Measurements from ENCODE around the gene CFAP45.

CFAP45 gene

DNA sequence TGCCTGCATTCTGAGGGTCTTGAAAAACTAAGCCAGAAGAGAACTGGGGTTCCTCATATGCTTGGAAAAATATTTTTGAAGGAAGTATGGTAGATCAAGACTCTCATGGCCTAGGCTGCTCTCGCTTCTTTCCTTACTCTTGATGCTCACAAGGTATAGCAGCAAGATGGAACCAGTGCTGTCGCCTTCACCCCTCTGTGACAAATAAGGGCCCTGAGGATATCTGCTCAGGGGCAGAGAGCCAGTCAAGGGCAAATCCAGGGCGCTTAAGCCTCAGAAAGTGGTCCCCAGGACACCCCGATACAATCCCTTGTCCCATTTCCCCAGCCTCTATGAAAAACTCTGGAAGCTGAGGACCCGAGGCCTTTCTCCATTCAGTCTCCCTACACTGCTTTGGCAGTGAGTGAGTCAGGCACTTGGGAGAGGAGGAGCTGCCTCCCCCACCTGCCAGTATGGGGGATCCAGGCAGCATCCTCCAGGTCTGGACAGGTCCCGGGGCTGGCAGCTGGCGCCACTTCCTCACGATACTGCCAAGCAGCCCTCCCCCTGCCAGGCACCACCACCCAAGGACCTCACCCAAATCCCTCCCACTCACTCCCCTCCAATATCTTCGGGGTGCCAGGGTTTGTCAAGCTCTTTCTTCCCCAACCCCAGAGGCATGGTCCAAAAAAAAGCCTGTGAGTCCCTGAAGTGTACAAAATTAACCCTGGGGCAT, 44.1 kb upstream of the CFAP45 start:
- no peak overlapping the region for H2AFZ ChIP-seq (ENCODE audit: low read length)
- H3K9ac ChIP-seq (ENCODE audit: low read length) = no peak overlapping the region
- no peak overlapping the region for H3K4me3 ChIP-seq (ENCODE audit: low read depth, low read length, poor library complexity, severe bottlenecking)
- no peaks in the 10 kb centered on the region for H4K20me1 ChIP-seq (ENCODE audit: insufficient read depth, low read length)
- H3K4me1 ChIP-seq (ENCODE audit: insufficient read depth, low read length, severe bottlenecking) = no peaks in the 10 kb centered on the region
- no peaks in the 10 kb centered on the region for H3F3A ChIP-seq (ENCODE audit: insufficient read depth, low read length)
- no peaks in the 10 kb centered on the region for H3K9me3 ChIP-seq (ENCODE audit: low read length)
- H3K4me2 ChIP-seq (ENCODE audit: low read length) = no peak overlapping the region
- no peak overlapping the region for H3K27ac ChIP-seq (ENCODE audit: low read depth, low read length, poor library complexity, severe bottlenecking)
- no peaks in the 10 kb centered on the region for H3K9me2 ChIP-seq (ENCODE audit: low read depth, low read length)
- TF ChIP-seq EZH2 (IDR thresholded peaks at IDR 0.05; ENCODE audit: borderline replicate concordance, low read length) = no peak
- TF ChIP-seq, protein P1, sequence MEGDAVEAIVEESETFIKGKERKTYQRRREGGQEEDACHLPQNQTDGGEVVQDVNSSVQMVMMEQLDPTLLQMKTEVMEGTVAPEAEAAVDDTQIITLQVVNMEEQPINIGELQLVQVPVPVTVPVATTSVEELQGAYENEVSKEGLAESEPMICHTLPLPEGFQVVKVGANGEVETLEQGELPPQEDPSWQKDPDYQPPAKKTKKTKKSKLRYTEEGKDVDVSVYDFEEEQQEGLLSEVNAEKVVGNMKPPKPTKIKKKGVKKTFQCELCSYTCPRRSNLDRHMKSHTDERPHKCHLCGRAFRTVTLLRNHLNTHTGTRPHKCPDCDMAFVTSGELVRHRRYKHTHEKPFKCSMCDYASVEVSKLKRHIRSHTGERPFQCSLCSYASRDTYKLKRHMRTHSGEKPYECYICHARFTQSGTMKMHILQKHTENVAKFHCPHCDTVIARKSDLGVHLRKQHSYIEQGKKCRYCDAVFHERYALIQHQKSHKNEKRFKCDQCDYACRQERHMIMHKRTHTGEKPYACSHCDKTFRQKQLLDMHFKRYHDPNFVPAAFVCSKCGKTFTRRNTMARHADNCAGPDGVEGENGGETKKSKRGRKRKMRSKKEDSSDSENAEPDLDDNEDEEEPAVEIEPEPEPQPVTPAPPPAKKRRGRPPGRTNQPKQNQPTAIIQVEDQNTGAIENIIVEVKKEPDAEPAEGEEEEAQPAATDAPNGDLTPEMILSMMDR (IDR thresholded peaks at IDR 0.05; ENCODE audit: low read length) = no peak
- H3K27me3 ChIP-seq (ENCODE audit: insufficient read depth, low read length) = 0 out of 2 replicates have a peak, but pooled peaks cover 2% of the 10 kb centered on the region
- H3K36me3 ChIP-seq (ENCODE audit: insufficient read depth, low read length) = no peaks in the 10 kb centered on the region
- H3K79me2 ChIP-seq (ENCODE audit: insufficient read depth, low read length) = no peaks in the 10 kb centered on the region

DNA sequence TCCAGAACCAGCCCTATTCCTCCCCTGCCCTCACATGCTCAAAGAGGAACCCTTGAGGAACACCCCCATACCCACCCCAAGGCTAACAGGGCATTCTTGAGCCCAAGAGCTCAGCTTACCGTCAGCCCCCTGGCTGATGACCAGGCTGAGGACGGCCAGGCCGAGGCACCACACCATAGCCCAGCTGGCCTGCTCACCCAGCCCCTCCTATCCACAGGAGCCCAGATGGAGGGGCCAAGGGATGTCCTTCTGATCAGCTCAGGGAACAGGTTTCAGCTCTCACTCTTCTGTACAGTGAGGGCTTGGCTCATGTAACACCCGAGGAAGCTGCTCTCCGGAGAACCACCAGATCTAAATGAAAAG, 43.3 kb upstream of the CFAP45 start:
- TF ChIP-seq, protein P1 (IDR thresholded peaks at IDR 0.05; ENCODE audit: low read length) = no peak
- no peak for TF ChIP-seq EZH2 (IDR thresholded peaks at IDR 0.05; ENCODE audit: borderline replicate concordance, low read length)
- Histone ChIP-seq H3K27me3 (ENCODE audit: insufficient read depth, low read length) (0 out of 2 replicates have a peak, but pooled peaks cover 9% of the 10 kb centered on the region), H3K4me2 (ENCODE audit: low read length) (no peak overlapping the region), H3K4me3 (ENCODE audit: low read depth, low read length, poor library complexity, severe bottlenecking) (no peak overlapping the region), H3F3A (ENCODE audit: insufficient read depth, low read length) (no peaks in the 10 kb centered on the region), H3K9me2 (ENCODE audit: low read depth, low read length) (no peaks in the 10 kb centered on the region), H3K9ac (ENCODE audit: low read length) (no peak overlapping the region), H3K79me2 (ENCODE audit: insufficient read depth, low read length) (no peaks in the 10 kb centered on the region), H2AFZ (ENCODE audit: low read length) (no peak overlapping the region), H3K9me3 (ENCODE audit: low read length) (no peaks in the 10 kb centered on the region), H3K36me3 (ENCODE audit: insufficient read depth, low read length) (no peaks in the 10 kb centered on the region), H3K4me1 (ENCODE audit: insufficient read depth, low read length, severe bottlenecking) (no peaks in the 10 kb centered on the region), H4K20me1 (ENCODE audit: insufficient read depth, low read length) (no peaks in the 10 kb centered on the region), H3K27ac (ENCODE audit: low read depth, low read length, poor library complexity, severe bottlenecking) (no peak overlapping the region)

DNA sequence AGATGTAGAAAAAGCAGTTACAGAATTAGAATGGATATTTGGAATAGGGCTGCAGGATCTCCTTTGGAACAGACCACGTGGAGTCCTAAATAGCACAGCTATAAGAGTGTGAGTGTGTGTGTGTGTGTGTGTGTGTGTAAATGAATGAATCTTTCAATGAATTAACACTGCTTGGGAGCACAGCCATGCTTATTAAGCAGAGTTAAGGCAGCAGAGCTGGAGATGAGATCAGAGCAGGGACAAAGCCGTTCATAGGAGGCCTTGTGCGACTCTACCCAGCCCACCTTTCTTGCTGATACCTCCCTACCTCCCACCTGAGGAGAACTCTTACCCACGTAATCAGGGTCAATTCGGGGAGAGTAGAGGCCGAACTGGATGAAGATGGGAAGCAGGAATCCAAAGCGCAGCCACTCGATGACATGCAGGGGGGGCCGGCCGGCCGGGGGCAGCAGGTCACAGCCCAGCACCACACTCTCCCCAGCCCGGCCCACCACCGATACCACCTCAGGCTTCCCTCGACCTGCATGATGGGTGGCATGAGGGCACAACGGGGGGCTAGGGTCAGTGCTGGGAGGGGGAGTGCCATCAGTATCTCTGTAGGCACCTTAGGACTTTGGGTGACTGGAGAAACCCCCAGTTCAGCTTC, 42.8 kb upstream of the CFAP45 start:
- no peak overlapping the region for H3K4me3 ChIP-seq (ENCODE audit: low read depth, low read length, poor library complexity, severe bottlenecking)
- H2AFZ ChIP-seq (ENCODE audit: low read length) = no peak overlapping the region
- H4K20me1 ChIP-seq (ENCODE audit: insufficient read depth, low read length) = no peaks in the 10 kb centered on the region
- no peaks in the 10 kb centered on the region for H3K36me3 ChIP-seq (ENCODE audit: insufficient read depth, low read length)
- no peak overlapping the region for H3K9ac ChIP-seq (ENCODE audit: low read length)
- no peaks in the 10 kb centered on the region for H3K9me3 ChIP-seq (ENCODE audit: low read length)
- no peaks in the 10 kb centered on the region for H3K4me1 ChIP-seq (ENCODE audit: insufficient read depth, low read length, severe bottlenecking)
- H3F3A ChIP-seq (ENCODE audit: insufficient read depth, low read length) = no peaks in the 10 kb centered on the region
- no peaks in the 10 kb centered on the region for H3K79me2 ChIP-seq (ENCODE audit: insufficient read depth, low read length)
- no peak overlapping the region for H3K27ac ChIP-seq (ENCODE audit: low read depth, low read length, poor library complexity, severe bottlenecking)
- H3K27me3 ChIP-seq (ENCODE audit: insufficient read depth, low read length) = 0 out of 2 replicates have a peak, but pooled peaks cover 11% of the 10 kb centered on the region
- no peak for TF ChIP-seq EZH2 (IDR thresholded peaks at IDR 0.05; ENCODE audit: borderline replicate concordance, low read length)
- TF ChIP-seq, protein P1 (IDR thresholded peaks at IDR 0.05; ENCODE audit: low read length) = no peak
- H3K9me2 ChIP-seq (ENCODE audit: low read depth, low read length) = no peaks in the 10 kb centered on the region
- H3K4me2 ChIP-seq (ENCODE audit: low read length) = no peak overlapping the region
